Activated CD8-positive, alpha-beta T cell treated with anti-CD3 and anti-CD28 coated beads for 36 hours (primary cell): ENCODE results near the gene LTB. TPM values are rescaled to one million over a fixed set of nuclear protein-coding genes. Genes with fewer than 3 reads are reported as not detected.

ENCODE experiments used
- ATAC-seq: fragments of 200-7000 bp; cut with Tn5 transposase; one replicate; pipeline ENCODE4 v1.10.0; 2021; ENCODE audit warnings: mild to moderate bottlenecking, moderate library complexity
- CTCF ChIA-PET: fragments of 350-600 bp; sonication (Branson Sonifier 250); formaldehyde crosslinking; loops from one replicate; lab custom pipeline; 2021; ENCODE audit warnings: antibody characterized with exemption; lab: Charles Lee
- POLR2A ChIA-PET: fragments of 350-600 bp; sonication (Branson Sonifier 250); formaldehyde crosslinking; loops from one replicate; lab custom pipeline; 2021; ENCODE audit warnings: antibody characterized with exemption; lab: Charles Lee
- DNase-seq: peaks from one replicate; pipeline ENCODE4 v3.0.0-alpha.2; 2020
- H3K27ac Mint-ChIP-seq: one replicate; pipeline ENCODE4 v1.8.0; 2021; ENCODE audit warnings: mild to moderate bottlenecking, mixed read lengths
- H3K27me3 Mint-ChIP-seq: one replicate; pipeline ENCODE4 v1.8.0; 2021; ENCODE audit warnings: mixed read lengths
- H3K36me3 Mint-ChIP-seq: one replicate; pipeline ENCODE4 v1.8.0; 2021; ENCODE audit warnings: low read depth, mixed read lengths
- H3K4me1 Mint-ChIP-seq: one replicate; pipeline ENCODE4 v1.8.0; 2021; ENCODE audit warnings: low read depth, mixed read lengths
- H3K4me3 Mint-ChIP-seq: one replicate; pipeline ENCODE4 v1.8.0; 2021; ENCODE audit warnings: mild to moderate bottlenecking, moderate library complexity, mixed read lengths
- H3K9me3 Mint-ChIP-seq: one replicate; pipeline ENCODE4 v1.8.0; 2021; ENCODE audit warnings: mixed read lengths
- CTCF ChIP-seq: fragments of 200-600 bp; IDR thresholded peaks from one replicate; pipeline ENCODE4 v1.8.0; 2022; ENCODE audit warnings: antibody characterized with exemption, mild to moderate bottlenecking
- intact Hi-C: fragments of 100-400 bp; cut with micrococcal nuclease; formaldehyde crosslinking; loops from one replicate; pipeline ENCODE4 v1.10.0; 2022
- total RNA-seq, 2 experiments: library from RNA; stranded (reverse); gene quantifications; one replicate each; pipeline ENCODE4 v1.2.3, GENCODE V29; 2021

LTB gene
- total RNA-seq: 100 to 1,000 TPM; 368 to 375 TPM

GRCh38 chr6:31582230-31582643 lies at the start of gene LTB:
TSS of gene LTB (minus strand) at chr6:31582424. CDS start at chr6:31582417, 7 bp downstream.
- intact Hi-C loops: loop anchor here (5.0 kb wide), 1 partner anchor 35 kb away; the partner anchor contains the start of genes ATP6V1G2 and NFKBIL1
- Mint-ChIP-seq H3K4me1 (peaks cover 58% of the 10 kb centered on the region), H3K4me3 (peak within 1 kb of the TSS; percentile 96), H3K36me3 (peaks cover 53% of the 10 kb centered on the region), H3K9me3 (no peaks in the 10 kb centered on the region), H3K27ac (peak within 1 kb of the TSS; percentile 98), H3K27me3 (no peaks in the 10 kb centered on the region)
- CTCF ChIA-PET: interaction anchor here (1.5 to 56.2 kb wide), 3 partner anchors 10 to 58 kb away, joined by 3 to 2542 read pairs (median 2542); partner anchors contain the start of genes ATP6V1G2, DDX39B, LST1 and LTA
- no peak for TF ChIP-seq CTCF
- ATAC-seq (peak; percentile 17), DNase-seq (peak; percentile 67)
- POLR2A ChIA-PET: interaction anchor here (1.0 to 35.7 kb wide), 10 partner anchors 2 to 194 kb away, joined by 3 to 1181 read pairs (median 8); partner anchors contain the start of genes ATP6V1G2, DDX39B, LST1 and LTA

GRCh38 chr6:31631681-31632278 lies 49.6 kb upstream of the LTB start:
- DNase-seq (no peak), ATAC-seq (no peak)
- intact Hi-C loops: no loop called here
- POLR2A ChIA-PET: interaction anchor here (11.4 kb wide), 1 partner anchor 8 kb away, joined by 235 read pairs; no protein-coding TSS in a partner anchor
- CTCF ChIA-PET: no interaction called here
- Mint-ChIP-seq H3K27me3 (no peaks in the 10 kb centered on the region), H3K4me1 (no peaks in the 10 kb centered on the region), H3K27ac (no peak overlapping the region), H3K4me3 (no peak overlapping the region), H3K9me3 (no peaks in the 10 kb centered on the region), H3K36me3 (peaks cover 63% of the 10 kb centered on the region)
- no peak for TF ChIP-seq CTCF

GRCh38 chr6:31631209-31631608 lies 49.0 kb upstream of the LTB start:
- TF ChIP-seq CTCF: no peak
- Mint-ChIP-seq H3K27me3 (no peaks in the 10 kb centered on the region), H3K27ac (no peak overlapping the region), H3K9me3 (no peaks in the 10 kb centered on the region), H3K4me1 (no peaks in the 10 kb centered on the region), H3K4me3 (no peak overlapping the region), H3K36me3 (peaks cover 66% of the 10 kb centered on the region)
- DNase-seq (no peak), ATAC-seq (no peak)
- CTCF ChIA-PET: no interaction called here
- intact Hi-C loops: no loop called here
- POLR2A ChIA-PET: interaction anchor here (11.4 kb wide), 1 partner anchor 9 kb away, joined by 235 read pairs; no protein-coding TSS in a partner anchor

GRCh38 chr6:31630177-31630934 lies 48.1 kb upstream of the LTB start:
- POLR2A ChIA-PET: interaction anchor here (0.6 to 11.4 kb wide), 8 partner anchors 9 to 244 kb away, joined by 3 to 235 read pairs (median 4); partner anchors contain the start of gene TNF
- no peak for TF ChIP-seq CTCF
- H3K36me3 Mint-ChIP-seq: peaks cover 69% of the 10 kb centered on the region
- no peak overlapping the region for H3K4me3 Mint-ChIP-seq
- DNase-seq (no peak), ATAC-seq (no peak)
- H3K27me3 Mint-ChIP-seq: no peaks in the 10 kb centered on the region
- no peak overlapping the region for H3K27ac Mint-ChIP-seq
- CTCF ChIA-PET: no interaction called here
- no peaks in the 10 kb centered on the region for H3K9me3 Mint-ChIP-seq
- intact Hi-C loops: no loop called here
- peaks cover 2% of the 10 kb centered on the region for H3K4me1 Mint-ChIP-seq
